Osteoblast (primary cell): Measurements from ENCODE around the gene RRP36. TPM values are rescaled to one million over a fixed set of nuclear protein-coding genes. Genes with fewer than 3 reads are reported as not detected.
A peak's percentile ranks its signal among the peaks of the same experiment; 100 is the strongest.

ENCODE experiments used
- DNase-seq: peaks from one replicate; pipeline ENCODE4 v3.0.0; 2011; ENCODE audit warnings: low spot score, mixed read lengths; ENCODE audit not compliant: insufficient read length; ENCODE audit errors: missing footprints
- H2AFZ ChIP-seq: 2 replicates; pipeline ENCODE4 v1.6.0; 2011; ENCODE audit warnings: mild to moderate bottlenecking, low read length
- H3K27ac ChIP-seq: 2 replicates; pipeline ENCODE4 v1.5.1; 2011; ENCODE audit warnings: mild to moderate bottlenecking, low read depth, low read length, moderate library complexity
- H3K27me3 ChIP-seq: 2 replicates; pipeline ENCODE4 v1.6.0; 2012; ENCODE audit warnings: mild to moderate bottlenecking, control low read depth, inconsistent platforms, low read length, moderate library complexity; ENCODE audit not compliant: insufficient read depth
- H3K36me3 ChIP-seq: 2 replicates; pipeline ENCODE4 v1.5.1; 2011; ENCODE audit warnings: mild to moderate bottlenecking, low read length, control low read depth, moderate library complexity; ENCODE audit not compliant: insufficient read depth
- H3K4me1 ChIP-seq: 2 replicates; pipeline ENCODE4 v1.5.1; 2011; ENCODE audit warnings: mild to moderate bottlenecking, low read length, control low read depth, moderate library complexity; ENCODE audit not compliant: insufficient read depth
- H3K4me2 ChIP-seq: 2 replicates; pipeline ENCODE4 v1.6.0; 2011; ENCODE audit warnings: mild to moderate bottlenecking, low read length; ENCODE audit not compliant: insufficient read depth
- H3K4me3 ChIP-seq: fragments of 200-600 bp; sonication (generic); 3 replicates; pipeline ENCODE4 v1.5.1; 2012; ENCODE audit warnings: mild to moderate bottlenecking, low read length, inconsistent platforms; ENCODE audit not compliant: insufficient read depth
- H3K79me2 ChIP-seq: 2 replicates; pipeline ENCODE4 v1.6.0; 2012; ENCODE audit warnings: mild to moderate bottlenecking, low read length, control low read depth, inconsistent platforms; ENCODE audit not compliant: insufficient read depth
- H3K9me3 ChIP-seq: 2 replicates; pipeline ENCODE4 v1.5.1; 2011; ENCODE audit warnings: low read depth, low read length, control low read depth
- H4K20me1 ChIP-seq: 2 replicates; pipeline ENCODE4 v1.6.0; 2012; ENCODE audit warnings: mild to moderate bottlenecking, low read length, control low read depth; ENCODE audit not compliant: insufficient read depth
- CTCF ChIP-seq: IDR thresholded peaks from 2 replicates; pipeline ENCODE4 v1.5.1; 2011; ENCODE audit warnings: mild to moderate bottlenecking, low read depth, low read length, moderate library complexity; ENCODE audit errors: extremely low read depth
- total RNA-seq: library from RNA; depleted of rRNA; stranded (reverse); fragments of >200 nt; gene quantifications from 2 replicates; pipeline ENCODE4 v1.2.3, GENCODE V29; 2012

Gene RRP36
- total RNA-seq: 84.0 and 90.2 TPM in 2 replicates

- DNase-seq: peak; percentile 98
Measured at GRCh38 chr6:43021270-43022047, at the start of gene RRP36. RRP36 (plus strand) TSS chr6:43021623; CDS start chr6:43021655, 32 bp downstream.

GRCh38 chr6:42971746-42972327, 49.6 kb upstream of the RRP36 start:
- Histone ChIP-seq H3K27me3 (no peaks in the 10 kb centered on the region), H3K4me1 (peaks cover 6% of the 10 kb centered on the region), H3K9me3 (no peaks in the 10 kb centered on the region), H3K36me3 (peaks cover 34% of the 10 kb centered on the region), H3K4me3 (no peak overlapping the region), H3K4me2 (no peak overlapping the region), H4K20me1 (peaks cover 10% of the 10 kb centered on the region), H3K27ac (no peak overlapping the region), H2AFZ (no peak overlapping the region), H3K79me2 (peaks cover under 1% of the 10 kb centered on the region)
- no peak for TF ChIP-seq CTCF
- peak; percentile 71 for DNase-seq

More at GRCh38 chr6:43021270-43022047, at the start of gene RRP36:
- H3K27ac ChIP-seq: peak within 1 kb of the TSS; percentile 71
- H3K27me3 ChIP-seq: no peaks in the 10 kb centered on the region
- peaks cover 72% of the 10 kb centered on the region for H3K79me2 ChIP-seq
- H3K36me3 ChIP-seq: peaks cover 64% of the 10 kb centered on the region
- peak within 1 kb of the TSS; percentile 97 for H3K4me3 ChIP-seq
- H3K4me2 ChIP-seq: peak within 1 kb of the TSS; percentile 91
- peaks cover 21% of the 10 kb centered on the region for H3K4me1 ChIP-seq
- H3K9me3 ChIP-seq: no peaks in the 10 kb centered on the region
- H4K20me1 ChIP-seq: peaks cover 31% of the 10 kb centered on the region
- peak within 1 kb of the TSS; percentile 93 for H2AFZ ChIP-seq
- TF ChIP-seq CTCF: no peak

- TF ChIP-seq CTCF: no peak
- no peak overlapping the region for H3K27ac ChIP-seq
- peaks cover 23% of the 10 kb centered on the region for H3K36me3 ChIP-seq
- H3K4me1 ChIP-seq: peaks cover 13% of the 10 kb centered on the region
- peaks cover 18% of the 10 kb centered on the region for H3K79me2 ChIP-seq
- DNase-seq: no peak
- H3K9me3 ChIP-seq: no peaks in the 10 kb centered on the region
- no peak overlapping the region for H2AFZ ChIP-seq
- H4K20me1 ChIP-seq: peaks cover 10% of the 10 kb centered on the region
- H3K4me3 ChIP-seq: no peak overlapping the region
- H3K4me2 ChIP-seq: no peak overlapping the region
- H3K27me3 ChIP-seq: no peaks in the 10 kb centered on the region
Measured at GRCh38 chr6:42973926-42974325, 47.5 kb upstream of the RRP36 start.

- H3K79me2 ChIP-seq: peaks cover 23% of the 10 kb centered on the region
- H2AFZ ChIP-seq: no peak overlapping the region
- TF ChIP-seq CTCF: no peak
- H3K27ac ChIP-seq: no peak overlapping the region
- H3K9me3 ChIP-seq: no peaks in the 10 kb centered on the region
- H4K20me1 ChIP-seq: peaks cover 10% of the 10 kb centered on the region
- no peak for DNase-seq
- H3K4me2 ChIP-seq: no peak overlapping the region
- H3K4me3 ChIP-seq: no peak overlapping the region
- H3K4me1 ChIP-seq: peaks cover 23% of the 10 kb centered on the region
- no peaks in the 10 kb centered on the region for H3K27me3 ChIP-seq
- H3K36me3 ChIP-seq: peaks cover 12% of the 10 kb centered on the region
Measured at GRCh38 chr6:42974919-42975505, 46.4 kb upstream of the RRP36 start.
